Measurements from ENCODE around the gene ZNF684. TPM values are rescaled to one million over a fixed set of nuclear protein-coding genes. Genes with fewer than 3 reads are reported as not detected.

The ZNF684 gene
- total and polyA plus RNA-seq, 2 of the 8 experiments (the other 6 are each of a cell fraction or from before 2014, with no cell fraction given), result 2.4 to 9.3 TPM

GRCh38 chr1:40495315-40495903 is 36.0 kb upstream of the ZNF684 start:
- peaks cover 21 to 23% of the 10 kb centered on the region in 2 experiments for H3K9me3 ChIP-seq (ENCODE audit: insufficient read depth in 2 of 2, low read depth in 1 of 2, low read length in 1 of 2)
- no peak overlapping the region for H3K4me3 ChIP-seq (ENCODE audit: extremely low read depth in 1 of 4, insufficient read depth in 2 of 4, low read depth in 3 of 4, low read length in 4 of 4)
- FAIRE-seq, result no peak

More at GRCh38 chr1:40495315-40495903, 36.0 kb upstream of the ZNF684 start:
- Histone ChIP-seq H3K79me2 (ENCODE audit: control insufficient read depth in 1 of 2, insufficient read depth in 2 of 2, low read length in 2 of 2) (no peaks in the 10 kb centered on the region), H2BK120ac (replicated peaks; ENCODE audit: low read depth, low read length) (no peak overlapping the region), H4K91ac (replicated peaks; ENCODE audit: insufficient read length, low read length) (no peak overlapping the region), H3K9ac (replicated peaks in 1 of 4; ENCODE audit: extremely low read depth in 1 of 4, low read depth in 3 of 4, low read length in 3 of 4) (no peak overlapping the region), H3K18ac (ENCODE audit: extremely low read depth, low read length) (no peak overlapping the region), H2BK12ac (ENCODE audit: low read depth, low read length) (no peak overlapping the region), H3K4me2 (ENCODE audit: insufficient read depth in 1 of 2, low read depth in 2 of 2, low read length in 2 of 2) (no peak overlapping the region), H3K14ac (ENCODE audit: insufficient read length) (no peak overlapping the region), H3K36me3 (ENCODE audit: control insufficient read depth in 2 of 4, insufficient read depth in 4 of 4, low read length in 3 of 4) (peaks cover 0 to 33% (median 12%) of the 10 kb centered on the region in 4 experiments; a peak in 4 of 8 replicates), H3K23me2 (ENCODE audit: low read depth, low read length) (no peaks in the 10 kb centered on the region; the same call in 1 of the 2 replicates), H3K27me3 (replicated peaks in 1 of 4; ENCODE audit: control insufficient read depth in 3 of 4, extremely low read depth in 1 of 4, insufficient read depth in 3 of 4, low read length in 3 of 4) (no peaks in the 10 kb centered on the region), H2BK5ac (ENCODE audit: low read depth, low read length) (no peak overlapping the region), H2BK15ac (ENCODE audit: low read length) (no peak overlapping the region), H4K20me1 (replicated peaks in 1 of 2; ENCODE audit: control insufficient read depth in 1 of 2, insufficient read depth in 2 of 2, low read length in 2 of 2) (no peaks in the 10 kb centered on the region), H3K4ac (replicated peaks; ENCODE audit: insufficient read length, low read depth, low read length) (no peak overlapping the region), H2AK5ac (ENCODE audit: low read depth, low read length) (no peak overlapping the region), H3K23ac (ENCODE audit: insufficient read length) (no peak overlapping the region), H3K4me1 (replicated peaks in 1 of 4; ENCODE audit: control insufficient read depth in 3 of 4, insufficient read depth in 4 of 4, low read length in 3 of 4) (no peaks in the 10 kb centered on the region), H2AFZ (ENCODE audit: low read length) (no peak overlapping the region), H4K5ac (ENCODE audit: insufficient read length, low read depth, low read length) (no peak overlapping the region), H2BK20ac (ENCODE audit: low read length) (no peak overlapping the region), H3K79me1 (ENCODE audit: low read depth, low read length) (no peaks in the 10 kb centered on the region), H4K8ac (ENCODE audit: extremely low read depth, insufficient read depth, low read length) (no peak overlapping the region), H3K27ac (ENCODE audit: low read depth, low read length) (no peak overlapping the region), H3K56ac (replicated peaks; ENCODE audit: insufficient read length, low read depth, low read length) (no peak overlapping the region)
- ChIA-PET CTCF (ENCODE audit: partially characterized antibody) (no interaction called here), POLR2A (ENCODE audit: partially characterized antibody) (interaction anchor here (0.6 to 1.9 kb wide), 2 partner anchors 11 to 13 kb away, joined by 5 to 6 read pairs; partner anchors contain the start of gene EXO5)
- 93% methylated on average over 4 of the region's 4 CpGs; no CpG with 5 or more reads in 1 of the 2 experiments for WGBS, 2 experiments (ENCODE audit: extremely low coverage in 1 of 2, insufficient coverage in 1 of 2, insufficient read length in 1 of 2, insufficient replicate concordance in 2 of 2, low coverage in 1 of 2, low lambda C conversion rate in 2 of 2, missing lambda C conversion rate in 1 of 2)
- DNase-seq (ENCODE audit: low read depth in 1 of 2, low spot score in 2 of 2), result no peak
- TF ChIP-seq, protein P1, sequence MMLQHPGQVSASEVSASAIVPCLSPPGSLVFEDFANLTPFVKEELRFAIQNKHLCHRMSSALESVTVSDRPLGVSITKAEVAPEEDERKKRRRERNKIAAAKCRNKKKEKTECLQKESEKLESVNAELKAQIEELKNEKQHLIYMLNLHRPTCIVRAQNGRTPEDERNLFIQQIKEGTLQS (IDR thresholded peaks at IDR 0.05; ENCODE audit: insufficient read depth, low read depth, low read length), result no peak
- TF ChIP-seq ZNF274 (IDR thresholded peaks at IDR 0.05; ENCODE audit: borderline replicate concordance, extremely low read depth, low read length) (peak; percentile 83), SIN3A (conservative IDR thresholded peaks at IDR 0.05 in 1 of 2, IDR thresholded peaks at IDR 0.05 in 1 of 2; ENCODE audit: low read depth in 1 of 2, low read length in 2 of 2) (no peak)

Measured in H1 (cell line).